Esophagus mucosa (tissue), 1 donor: ENCODE measurements around the gene MMP28. TPM values are rescaled to one million over a fixed set of nuclear protein-coding genes. Genes with fewer than 3 reads are reported as not detected.

Experiments
- ATAC-seq: fragments of 200-7000 bp; cut with Tn5 transposase; one replicate; pipeline ENCODE4 v1.9.1; 2020
- total RNA-seq: library from RNA; stranded (reverse); gene quantifications from one replicate; pipeline ENCODE4 v1.2.4, GENCODE V29; 2023
- donor health status: DM: yes; HTN: yes; CAD: no.

Gene MMP28
- total RNA-seq, 1 donor from 2014 or later, result 14.5 TPM

DNA sequence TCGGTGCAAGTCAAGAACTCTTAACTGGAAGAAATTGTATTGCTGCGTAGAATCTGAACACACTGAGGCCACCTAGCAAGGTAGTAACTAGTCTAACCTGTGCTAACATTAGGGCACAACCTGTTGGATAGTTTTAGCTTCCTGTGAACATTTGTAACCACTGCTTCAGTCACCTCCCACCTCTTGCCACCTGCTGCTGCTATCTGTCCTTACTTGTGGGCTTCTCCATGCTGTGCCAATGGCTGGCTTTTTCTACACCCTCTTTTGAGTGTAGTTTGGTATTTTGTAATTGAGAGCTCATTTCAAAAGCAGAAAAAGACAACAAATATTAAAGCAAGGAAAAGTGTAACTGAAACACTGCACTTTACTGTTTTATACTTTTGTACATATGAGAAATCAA is 71.7 kb downstream of the MMP28 start:
- no peak for ATAC-seq

- ATAC-seq, result no peak
Measured at GRCh38 chr17:35717475-35717874, 78.0 kb downstream of the MMP28 start.

GRCh38 chr17:35716897-35717465 is 78.5 kb downstream of the MMP28 start:
- ATAC-seq, result no peak

DNA sequence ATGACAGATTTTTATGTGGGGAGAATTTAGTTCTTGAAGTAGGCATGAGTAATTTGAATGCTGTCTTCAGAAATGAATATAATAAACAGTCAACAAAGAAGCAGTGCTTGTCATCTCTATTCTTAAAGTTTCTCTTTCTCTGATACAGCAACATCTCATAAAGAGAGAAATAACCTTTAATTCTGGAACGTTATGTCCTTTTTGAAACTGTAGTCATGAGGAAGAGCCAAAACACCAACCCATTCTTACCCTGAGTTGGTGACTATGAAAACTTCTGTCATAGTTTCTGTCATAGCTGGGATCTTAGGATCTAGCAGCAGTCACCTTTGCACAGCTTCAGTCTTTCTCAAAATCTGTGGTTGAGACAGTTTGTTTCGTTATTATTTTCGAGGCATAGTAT is 79.3 kb downstream of the MMP28 start:
- no peak for ATAC-seq

Other genes starting within 250 kb of the MMP28 start
- not detected for gene SLFN14, start 234.8 kb downstream of the MMP28 start, total RNA-seq
- 3.9 TPM for gene PEX12, start 217.1 kb downstream of the MMP28 start, total RNA-seq
- gene AP2B1, start 208.3 kb downstream of the MMP28 start, total RNA-seq, result 37.9 TPM
- 0.32 TPM for gene RASL10B, start 64.0 kb downstream of the MMP28 start, total RNA-seq
- gene GAS2L2, start 42.4 kb downstream of the MMP28 start, total RNA-seq, result not detected
- gene C17orf50, start 34.8 kb downstream of the MMP28 start, total RNA-seq, result not detected
- 156 TPM for gene TAF15, start 13.8 kb upstream of the MMP28 start, total RNA-seq
- not detected for gene HEATR9, start 73.2 kb upstream of the MMP28 start, total RNA-seq
- gene CCL5, start 84.7 kb upstream of the MMP28 start, total RNA-seq, result 0.56 TPM
- gene RDM1, start 135.1 kb upstream of the MMP28 start, total RNA-seq, result 1.1 TPM
- gene LYZL6, start 148.1 kb upstream of the MMP28 start, total RNA-seq, result not detected
- not detected for gene CCL16, start 185.9 kb upstream of the MMP28 start, total RNA-seq
- gene CCL14, start 191.1 kb upstream of the MMP28 start, total RNA-seq, result 10.4 TPM
- 0.68 TPM for gene CCL15, start 205.9 kb upstream of the MMP28 start, total RNA-seq
- 0.92 TPM for gene CCL23, start 222.3 kb upstream of the MMP28 start, total RNA-seq